MCF 10A (cell line): ENCODE results near the gene IGFL2. TPM values are rescaled to one million over a fixed set of nuclear protein-coding genes. Genes with fewer than 3 reads are reported as not detected.
A peak's percentile ranks its signal among the peaks of the same experiment; 100 is the strongest.

ENCODE experiments used
- BruUV-seq: library from RNA; stranded (reverse); fragments of 400-500 nt; replicated peaks from 2 replicates; lab custom pipeline; 2021; lab: Mats Ljungman, UMichigan
- CTCF ChIA-PET: fragments of 300-600 bp; sonication (Branson Sonifier 250); formaldehyde crosslinking; extraction: SDS; loops from one replicate; lab custom pipeline; 2021; ENCODE audit warnings: antibody characterized with exemption, inconsistent platforms; lab: Yijun Ruan, JAX
- POLR2A ChIA-PET: fragments of 300-600, 350-650 bp; sonication (Branson Sonifier 250); formaldehyde crosslinking; extraction: SDS; loops from one replicate; lab custom pipeline; 2020; ENCODE audit warnings: antibody characterized with exemption, inconsistent platforms; lab: Yijun Ruan, JAX
- DNase-seq: peaks from one replicate; pipeline ENCODE4 v3.0.0-alpha.2; 2018; ENCODE audit not compliant: unreplicated experiment
- H3K27ac Mint-ChIP-seq: one replicate; pipeline ENCODE4 v1.8.0; 2022; ENCODE audit warnings: mild to moderate bottlenecking, low read depth, mixed read lengths; ENCODE audit not compliant: unreplicated experiment
- H3K27me3 Mint-ChIP-seq: one replicate; pipeline ENCODE4 v1.8.0; 2022; ENCODE audit warnings: mixed read lengths; ENCODE audit not compliant: insufficient read depth, unreplicated experiment
- H3K36me3 Mint-ChIP-seq: one replicate; pipeline ENCODE4 v1.8.0; 2022; ENCODE audit warnings: mild to moderate bottlenecking, moderate library complexity, mixed read lengths; ENCODE audit not compliant: insufficient read depth, unreplicated experiment
- H3K4me1 Mint-ChIP-seq: one replicate; pipeline ENCODE4 v1.8.0; 2022; ENCODE audit warnings: mixed read lengths; ENCODE audit not compliant: insufficient read depth, unreplicated experiment
- H3K4me3 Mint-ChIP-seq: one replicate; pipeline ENCODE4 v1.8.0; 2022; ENCODE audit warnings: mild to moderate bottlenecking, moderate library complexity, mixed read lengths; ENCODE audit not compliant: unreplicated experiment
- H3K9me3 Mint-ChIP-seq: one replicate; pipeline ENCODE4 v1.8.0; 2022; ENCODE audit warnings: mixed read lengths; ENCODE audit not compliant: unreplicated experiment
- intact Hi-C: fragments of 100-400 bp; cut with micrococcal nuclease; formaldehyde crosslinking; loops from 2 replicates; pipeline ENCODE4 v1.14.1; 2022
- total RNA-seq: library from RNA; stranded (reverse); gene quantifications from 2 replicates; pipeline ENCODE4 v1.2.3, GENCODE V29; 2022
- TF ChIP-seq, protein P1 (sequence below): fragments of 200-600 bp; IDR thresholded peaks from one replicate; pipeline ENCODE4 v1.8.0; 2022; ENCODE audit warnings: antibody characterized with exemption, mild to moderate bottlenecking; ENCODE audit not compliant: unreplicated experiment

Gene IGFL2
- total RNA-seq, 1 experiment from 2014 or later = 1.3 TPM

DNA sequence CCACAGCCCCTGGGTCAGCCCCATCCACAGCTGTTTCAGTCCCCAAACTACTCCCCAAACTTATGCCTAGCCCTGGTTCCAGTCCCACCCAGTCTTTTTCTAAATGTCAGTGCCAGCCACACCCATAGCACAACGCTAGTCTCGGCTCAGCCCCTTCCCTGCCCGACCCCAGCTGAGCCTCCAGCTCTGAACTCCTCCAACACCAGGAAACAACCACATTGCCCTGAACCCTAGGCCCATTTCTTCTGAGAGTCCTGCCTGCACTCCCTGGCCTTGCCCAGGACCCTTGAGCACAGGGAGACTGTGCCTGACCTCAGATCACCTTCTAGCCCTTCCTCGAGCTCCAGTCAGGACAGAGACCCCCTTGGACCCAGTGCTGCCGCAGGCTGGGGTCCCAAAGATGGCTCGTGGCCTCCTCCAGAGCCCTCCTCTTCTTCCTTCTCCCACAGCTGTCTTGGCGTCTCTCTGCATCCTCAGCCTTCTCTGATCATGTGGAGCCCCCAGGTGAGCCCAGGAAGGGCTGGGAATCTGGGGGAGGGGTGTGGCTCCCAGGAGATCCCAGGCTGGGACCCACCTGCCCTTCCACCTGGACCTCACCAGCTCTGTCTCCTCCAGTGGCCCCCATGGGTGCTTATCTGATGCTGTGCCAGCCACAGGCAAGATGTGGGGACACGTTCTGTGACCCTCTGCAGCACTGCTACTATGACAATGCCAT is 48.5 kb downstream of the IGFL2 start:
- ChIA-PET CTCF (interaction anchor here (0.5 to 8.7 kb wide), 6 partner anchors 26 to 606 kb away, joined by 3 to 88 read pairs (median 4); no protein-coding TSS in a partner anchor), POLR2A (no interaction called here)
- Mint-ChIP-seq H3K9me3 (no peaks in the 10 kb centered on the region), H3K27ac (no peak overlapping the region), H3K4me3 (no peak overlapping the region), H3K36me3 (no peaks in the 10 kb centered on the region), H3K27me3 (no peaks in the 10 kb centered on the region), H3K4me1 (peaks cover 50% of the 10 kb centered on the region)
- no TSS peak for BruUV-seq
- DNase-seq = no peak
- intact Hi-C loops = no loop called here
- TF ChIP-seq, protein P1, sequence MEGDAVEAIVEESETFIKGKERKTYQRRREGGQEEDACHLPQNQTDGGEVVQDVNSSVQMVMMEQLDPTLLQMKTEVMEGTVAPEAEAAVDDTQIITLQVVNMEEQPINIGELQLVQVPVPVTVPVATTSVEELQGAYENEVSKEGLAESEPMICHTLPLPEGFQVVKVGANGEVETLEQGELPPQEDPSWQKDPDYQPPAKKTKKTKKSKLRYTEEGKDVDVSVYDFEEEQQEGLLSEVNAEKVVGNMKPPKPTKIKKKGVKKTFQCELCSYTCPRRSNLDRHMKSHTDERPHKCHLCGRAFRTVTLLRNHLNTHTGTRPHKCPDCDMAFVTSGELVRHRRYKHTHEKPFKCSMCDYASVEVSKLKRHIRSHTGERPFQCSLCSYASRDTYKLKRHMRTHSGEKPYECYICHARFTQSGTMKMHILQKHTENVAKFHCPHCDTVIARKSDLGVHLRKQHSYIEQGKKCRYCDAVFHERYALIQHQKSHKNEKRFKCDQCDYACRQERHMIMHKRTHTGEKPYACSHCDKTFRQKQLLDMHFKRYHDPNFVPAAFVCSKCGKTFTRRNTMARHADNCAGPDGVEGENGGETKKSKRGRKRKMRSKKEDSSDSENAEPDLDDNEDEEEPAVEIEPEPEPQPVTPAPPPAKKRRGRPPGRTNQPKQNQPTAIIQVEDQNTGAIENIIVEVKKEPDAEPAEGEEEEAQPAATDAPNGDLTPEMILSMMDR = no peak

- no peaks in the 10 kb centered on the region for H3K27me3 Mint-ChIP-seq
- no TSS peak for BruUV-seq
- ChIA-PET CTCF (interaction anchor here (0.6 to 1.7 kb wide), 3 partner anchors 55 to 119 kb away, joined by 3 to 10 read pairs (median 4); no protein-coding TSS in a partner anchor), POLR2A (interaction anchor here (0.6 to 1.6 kb wide), 2 partner anchors 14 to 587 kb away, joined by 3 to 5 read pairs; no protein-coding TSS in a partner anchor)
- no peak overlapping the region for H3K4me3 Mint-ChIP-seq
- H3K27ac Mint-ChIP-seq = no peak overlapping the region
- TF ChIP-seq, protein P1 = no peak
- no peaks in the 10 kb centered on the region for H3K36me3 Mint-ChIP-seq
- no peaks in the 10 kb centered on the region for H3K9me3 Mint-ChIP-seq
- peak; percentile 59 for DNase-seq
- intact Hi-C loops = no loop called here
- peaks cover 55% of the 10 kb centered on the region for H3K4me1 Mint-ChIP-seq
Measured at GRCh38 chr19:46197314-46198070, 49.5 kb downstream of the IGFL2 start.

GRCh38 chr19:46198756-46199155 is 50.7 kb downstream of the IGFL2 start:
- Mint-ChIP-seq H3K36me3 (no peaks in the 10 kb centered on the region), H3K9me3 (no peaks in the 10 kb centered on the region), H3K4me3 (no peak overlapping the region), H3K4me1 (peaks cover 57% of the 10 kb centered on the region), H3K27ac (peak overlapping the region; percentile 65), H3K27me3 (no peaks in the 10 kb centered on the region)
- TF ChIP-seq, protein P1 = no peak
- intact Hi-C loops = no loop called here
- no peak for DNase-seq
- ChIA-PET POLR2A (interaction anchor here (1.6 kb wide), 1 partner anchor 12 kb away, joined by 5 read pairs; no protein-coding TSS in a partner anchor), CTCF (interaction anchor here (0.5 to 1.2 kb wide), 2 partner anchors 120 to 314 kb away, joined by 3 read pairs; no protein-coding TSS in a partner anchor)
- no TSS peak for BruUV-seq
